CMK (cell line): ENCODE results near the gene CA6.
"Not testable (repeated sequence)": the region's sequence is repeated elsewhere in the genome, so short reads cannot be mapped to it uniquely, and the experiment has no call there.

ENCODE experiments used
- DNase-seq: peaks from one replicate; pipeline ENCODE4 v3.0.0-alpha.2; 2010; ENCODE audit warnings: low read depth

Gene CA6

DNA sequence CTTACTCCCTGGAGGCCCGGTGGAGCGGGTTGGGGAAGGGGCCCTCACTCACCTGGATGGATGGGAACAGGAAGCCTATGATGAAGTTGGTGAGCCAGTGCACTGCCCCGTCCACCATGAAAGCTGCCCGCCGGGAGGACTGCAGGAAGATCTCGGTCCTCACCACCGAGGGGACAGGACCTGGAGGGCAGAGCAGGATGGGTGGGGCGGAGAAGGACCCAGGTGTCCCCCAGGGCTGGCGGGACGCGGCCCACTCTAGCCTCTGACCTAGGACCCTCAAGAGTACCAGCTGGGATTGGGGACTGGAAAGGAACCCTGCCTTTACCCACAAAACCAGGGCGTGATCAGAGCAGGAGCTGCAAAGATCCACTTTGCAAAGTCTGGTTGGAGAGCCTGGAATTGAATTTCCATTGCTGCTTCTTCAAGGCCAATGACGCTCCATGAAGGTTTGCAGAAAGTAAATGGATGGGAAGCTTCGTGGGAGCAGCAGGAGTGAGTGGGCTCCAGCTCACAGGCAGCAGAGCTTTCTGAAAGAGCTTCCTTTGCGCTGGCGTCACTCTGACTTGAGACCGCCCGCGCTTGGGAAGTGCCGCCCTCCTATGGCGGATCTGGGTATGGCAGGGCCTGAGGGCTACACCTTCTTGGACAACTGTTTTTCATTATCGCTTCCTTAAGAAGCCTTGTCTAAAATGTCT lies 59.2 kb downstream of the CA6 start:
- DNase-seq: peak; percentile 66

DNA sequence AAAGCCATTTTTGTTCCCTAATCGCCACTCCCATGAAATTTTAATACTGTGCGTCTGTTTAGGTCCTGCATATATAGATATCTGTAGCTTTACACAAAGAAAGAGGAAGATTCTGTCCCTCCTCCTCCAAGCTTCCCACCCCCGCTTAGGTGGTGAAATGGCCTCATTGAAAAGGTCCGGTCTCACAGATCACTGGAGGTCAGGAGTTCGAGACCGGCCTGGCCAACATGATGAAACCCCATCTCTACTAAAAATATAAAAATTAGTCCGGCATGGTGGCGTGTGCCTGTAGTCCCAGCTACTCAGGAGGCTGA lies 59.7 kb downstream of the CA6 start:
- DNase-seq: no peak

DNA sequence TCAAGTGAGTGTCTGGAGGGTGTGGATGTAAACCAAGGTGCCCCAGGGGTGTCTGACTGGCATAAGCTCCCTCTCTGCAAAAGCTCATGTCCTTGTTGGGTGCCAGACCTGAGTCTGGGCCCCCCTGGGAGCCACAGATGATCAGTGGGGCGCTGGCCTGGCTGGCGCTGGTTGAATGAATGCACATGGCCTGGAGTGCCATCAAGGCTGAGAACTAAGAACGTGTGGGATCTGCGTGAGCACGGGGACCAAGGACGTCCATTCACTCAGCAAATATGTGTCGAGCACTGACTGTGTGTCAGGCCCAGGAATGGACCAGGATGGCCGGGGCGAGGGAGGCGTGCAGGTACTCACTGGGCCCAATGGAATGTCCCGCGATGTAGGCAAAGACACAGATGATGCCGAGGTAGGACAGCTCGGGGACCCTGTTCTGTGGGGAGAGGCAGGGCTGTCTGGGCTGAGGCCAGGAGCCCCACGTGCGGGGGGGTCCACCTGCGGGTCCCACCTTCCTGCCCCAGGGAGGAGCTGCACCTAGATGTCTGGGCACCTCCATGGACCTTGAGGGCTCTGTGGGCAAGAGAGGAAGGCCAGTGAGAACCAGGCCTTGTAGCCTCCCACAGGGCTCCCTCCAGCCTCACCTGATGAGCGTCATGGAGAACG lies 61.4 kb downstream of the CA6 start:
- DNase-seq: no peak

DNA sequence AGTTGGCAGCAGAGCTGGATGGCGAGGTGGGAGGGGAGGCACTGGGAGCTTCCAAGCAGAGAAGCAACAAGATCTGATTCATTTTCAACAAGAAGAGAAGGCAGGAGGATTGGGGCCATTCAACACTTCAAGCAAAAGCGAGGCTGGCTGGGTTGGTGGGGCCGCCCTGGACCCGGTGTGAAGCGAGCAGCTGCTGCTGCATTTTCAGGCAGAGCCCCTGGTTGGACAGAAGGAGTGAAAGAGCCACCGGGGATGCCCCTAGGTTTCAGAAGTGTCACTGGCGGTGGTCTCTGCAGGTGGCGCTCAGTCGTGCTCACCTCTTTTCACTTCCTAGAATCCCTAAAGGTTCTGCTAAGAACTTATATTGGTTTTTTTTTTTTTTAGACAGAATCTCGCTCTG lies 62.6 kb downstream of the CA6 start:
- DNase-seq: no peak

DNA sequence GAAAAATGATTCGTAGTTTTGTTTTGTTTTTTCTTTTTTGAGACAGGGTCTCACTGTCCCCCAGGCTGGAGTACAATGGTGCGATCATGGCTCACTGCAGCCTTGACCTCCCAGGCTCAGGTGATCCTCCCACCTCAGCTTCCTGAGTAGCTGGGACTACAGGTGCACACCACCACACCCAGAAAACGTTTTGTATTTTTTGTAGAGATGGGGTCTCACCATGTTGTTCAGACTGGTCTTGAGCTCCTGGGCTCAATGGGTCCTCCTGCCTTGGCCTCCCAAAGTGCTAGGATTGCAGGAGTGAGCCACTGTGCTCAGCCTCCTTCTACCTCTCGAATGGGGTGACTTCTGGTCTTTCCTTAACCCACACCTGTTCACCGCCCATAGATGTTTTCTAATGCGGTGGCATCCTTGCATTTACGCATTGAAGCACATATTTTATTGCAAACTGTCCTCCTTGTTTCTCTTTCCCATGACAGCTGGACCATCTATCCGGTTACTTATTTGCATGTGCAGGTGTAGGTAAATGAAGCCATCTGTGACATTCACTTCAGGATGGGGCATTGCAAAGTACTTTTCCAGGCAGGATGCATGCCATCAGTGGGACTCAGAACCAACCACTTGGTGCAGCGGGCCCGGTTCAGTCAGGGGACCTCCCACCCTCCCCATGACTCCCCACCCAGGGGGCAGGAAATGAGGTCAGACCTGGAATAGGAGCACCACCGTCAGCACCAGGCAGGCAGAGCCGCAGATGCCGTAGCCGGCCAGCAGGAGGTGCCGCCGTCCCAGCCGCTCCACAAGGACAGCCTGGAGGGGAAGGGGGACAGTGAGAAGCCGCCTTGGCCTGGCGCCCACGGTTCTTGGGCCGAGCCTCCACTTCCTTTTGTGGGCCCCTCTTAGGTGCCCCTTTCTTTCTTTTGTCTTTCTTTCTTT lies 64.0 kb downstream of the CA6 start:
- no peak for DNase-seq

DNA sequence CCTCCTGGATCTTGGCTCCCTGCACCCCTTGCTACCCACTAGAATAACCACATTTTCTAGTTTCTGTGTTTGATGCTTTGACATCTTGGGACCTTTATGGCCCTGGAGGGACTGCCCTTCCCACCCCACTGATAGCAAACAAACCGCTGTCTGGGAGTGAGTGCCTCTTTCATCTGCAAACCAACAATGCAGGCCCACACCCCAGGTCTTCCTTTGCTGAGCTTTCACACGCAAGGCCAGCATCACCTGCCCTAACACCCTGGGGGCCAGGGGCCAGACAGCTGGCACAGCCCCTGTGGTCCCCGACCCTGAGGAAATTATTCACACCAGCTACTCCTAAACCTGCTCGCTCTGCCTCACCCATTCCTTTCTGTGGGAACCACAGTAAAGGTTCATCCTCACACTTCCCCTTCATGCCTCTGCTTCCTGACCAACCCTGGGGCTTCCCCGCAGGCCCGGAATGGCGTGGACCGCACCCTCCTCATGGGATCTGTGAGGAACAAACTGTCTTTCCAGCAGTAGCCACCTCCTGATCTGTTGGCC lies 65.2 kb downstream of the CA6 start:
- DNase-seq: no peak

DNA sequence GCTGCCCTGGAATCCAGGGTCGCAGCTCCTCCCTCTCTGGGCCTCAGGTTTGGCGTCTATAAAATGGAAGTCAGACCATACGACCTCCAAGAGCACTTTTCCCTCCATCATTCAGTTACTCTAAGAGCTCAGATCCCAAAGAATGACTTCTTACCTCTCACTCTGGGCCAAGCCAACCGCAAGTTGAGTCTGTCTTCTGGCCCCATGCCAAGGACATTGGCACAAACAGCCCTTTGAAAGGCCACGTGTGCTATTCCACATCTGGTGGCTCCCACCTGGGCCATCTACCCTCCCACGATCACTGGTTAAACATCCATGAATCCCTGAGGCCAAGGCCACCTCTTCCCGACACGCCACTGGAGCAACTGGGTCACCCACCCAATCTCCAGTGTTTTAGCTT lies 68.2 kb downstream of the CA6 start:
- DNase-seq: no peak

DNA sequence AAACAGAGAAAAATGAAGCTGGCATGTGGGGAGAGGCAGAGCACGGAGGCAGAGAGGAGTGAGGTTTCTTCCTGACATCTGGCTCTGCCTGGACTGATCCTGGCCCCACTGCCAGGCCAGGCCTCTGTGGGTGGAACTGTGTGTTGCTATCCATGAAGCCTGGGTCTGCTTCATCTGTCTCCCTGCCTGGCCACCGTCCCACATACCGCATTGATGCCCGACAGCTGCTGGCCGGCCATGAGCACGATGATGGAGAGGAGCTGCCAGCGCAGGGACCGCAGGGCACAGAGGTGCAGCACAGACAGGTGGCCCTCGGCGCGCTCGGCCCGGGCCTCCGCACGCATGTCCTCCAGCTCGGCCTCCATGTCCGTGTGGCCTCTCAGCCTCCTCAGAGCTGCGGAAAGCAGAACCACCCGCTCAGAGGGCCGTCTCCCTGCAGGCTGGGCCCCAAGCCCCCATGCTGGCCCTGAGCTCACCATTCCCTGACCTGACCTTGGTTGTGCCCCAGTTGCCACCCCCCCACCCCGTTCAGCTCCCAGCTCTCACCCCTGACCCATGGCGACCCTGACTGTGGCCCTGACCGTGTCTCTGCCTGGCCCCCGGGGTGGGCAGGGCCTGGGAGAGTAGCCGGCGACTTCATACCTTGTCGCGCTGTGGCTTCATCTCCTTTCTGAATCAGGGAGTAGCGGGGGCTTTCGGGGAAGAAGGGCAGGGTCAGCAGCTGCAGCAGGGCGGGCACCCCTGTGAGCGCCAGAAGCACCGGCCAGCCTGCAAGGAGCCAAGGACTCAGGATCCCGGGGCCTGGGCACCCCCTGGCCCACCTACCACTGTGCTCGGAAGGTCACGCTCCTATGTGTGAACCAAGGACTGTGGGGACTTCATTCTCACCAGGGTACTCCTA lies 69.1 kb downstream of the CA6 start:
- DNase-seq: no peak

DNA sequence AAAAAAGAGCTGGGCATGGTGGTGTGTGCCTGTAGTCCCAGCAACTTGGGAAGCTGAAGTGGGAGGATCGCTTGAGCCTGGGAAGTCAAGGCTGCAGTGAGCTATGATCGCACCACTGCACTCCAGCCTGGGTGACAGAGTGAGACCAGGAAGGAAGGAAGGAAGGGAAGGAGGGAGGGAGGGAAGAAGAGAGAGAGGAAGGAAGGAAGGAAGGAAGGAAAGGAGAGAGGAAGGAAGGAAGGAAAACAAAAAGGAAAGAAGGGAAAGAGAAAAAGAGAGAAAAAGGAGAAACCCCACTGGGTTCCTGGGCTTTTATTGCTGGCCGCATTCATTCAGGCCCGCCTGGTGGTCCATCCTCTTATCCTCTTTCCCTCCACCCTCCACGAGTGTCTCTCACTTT lies 70.8 kb downstream of the CA6 start:
- no peak for DNase-seq

DNA sequence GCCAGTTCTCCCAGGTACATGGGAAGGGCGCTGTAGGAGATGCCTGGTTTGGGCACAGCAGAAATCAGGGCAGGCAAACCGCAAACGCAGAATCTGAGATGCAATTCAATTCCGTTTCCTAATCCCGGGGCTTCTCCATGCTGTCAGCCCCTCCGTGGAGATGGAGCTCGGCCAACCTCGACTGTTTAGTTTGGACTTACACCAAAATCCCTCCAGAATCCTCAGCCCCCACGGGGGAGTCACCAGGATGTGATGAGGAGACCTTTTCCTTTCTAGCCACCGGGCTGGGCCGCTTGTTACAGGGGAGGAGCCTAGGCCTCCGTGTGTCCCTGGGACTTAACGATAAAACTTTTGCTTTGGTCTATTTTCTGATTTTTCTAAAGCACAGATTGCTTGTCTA lies 72.7 kb downstream of the CA6 start:
- DNase-seq: no peak

DNA sequence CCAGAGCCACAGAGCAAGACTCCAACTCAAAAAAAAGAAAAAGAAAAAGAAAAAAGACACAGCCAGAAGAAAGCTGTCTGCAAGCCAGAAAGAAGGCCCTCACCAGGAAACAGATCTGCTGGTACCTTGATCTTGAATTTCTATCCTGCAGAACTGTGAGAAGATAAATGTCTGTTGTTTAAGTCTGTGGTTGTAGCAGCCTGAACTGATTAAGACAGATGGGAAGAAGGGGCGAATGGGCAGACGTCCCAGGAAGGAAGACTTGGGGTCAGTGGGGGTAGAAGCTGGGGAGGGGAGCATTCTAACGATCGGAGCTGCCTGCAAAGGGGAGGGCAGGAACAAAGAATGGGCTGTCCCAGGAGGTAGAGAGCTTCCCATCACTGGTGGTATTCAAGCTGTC lies 74.2 kb downstream of the CA6 start:
- no peak for DNase-seq

DNA sequence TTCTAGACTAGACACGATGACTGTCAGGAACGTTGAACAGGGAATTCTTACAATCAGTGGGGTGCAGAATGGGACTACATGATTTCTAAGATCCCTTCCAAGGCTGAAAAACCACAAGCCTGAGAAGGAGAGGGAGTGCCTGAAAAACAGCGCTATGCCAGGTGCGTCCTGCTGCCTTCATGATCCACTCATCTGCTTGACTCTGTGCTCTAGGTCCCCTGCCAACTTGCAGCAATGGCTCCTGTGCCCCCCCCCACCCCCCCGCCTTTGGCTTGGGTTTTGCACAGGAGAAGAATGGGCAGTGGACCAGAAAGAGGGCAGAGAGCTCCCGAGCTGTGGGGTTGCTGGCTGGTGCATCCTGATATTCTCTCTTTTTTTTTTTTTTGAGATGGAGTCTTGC lies 74.6 kb downstream of the CA6 start:
- no peak for DNase-seq

DNA sequence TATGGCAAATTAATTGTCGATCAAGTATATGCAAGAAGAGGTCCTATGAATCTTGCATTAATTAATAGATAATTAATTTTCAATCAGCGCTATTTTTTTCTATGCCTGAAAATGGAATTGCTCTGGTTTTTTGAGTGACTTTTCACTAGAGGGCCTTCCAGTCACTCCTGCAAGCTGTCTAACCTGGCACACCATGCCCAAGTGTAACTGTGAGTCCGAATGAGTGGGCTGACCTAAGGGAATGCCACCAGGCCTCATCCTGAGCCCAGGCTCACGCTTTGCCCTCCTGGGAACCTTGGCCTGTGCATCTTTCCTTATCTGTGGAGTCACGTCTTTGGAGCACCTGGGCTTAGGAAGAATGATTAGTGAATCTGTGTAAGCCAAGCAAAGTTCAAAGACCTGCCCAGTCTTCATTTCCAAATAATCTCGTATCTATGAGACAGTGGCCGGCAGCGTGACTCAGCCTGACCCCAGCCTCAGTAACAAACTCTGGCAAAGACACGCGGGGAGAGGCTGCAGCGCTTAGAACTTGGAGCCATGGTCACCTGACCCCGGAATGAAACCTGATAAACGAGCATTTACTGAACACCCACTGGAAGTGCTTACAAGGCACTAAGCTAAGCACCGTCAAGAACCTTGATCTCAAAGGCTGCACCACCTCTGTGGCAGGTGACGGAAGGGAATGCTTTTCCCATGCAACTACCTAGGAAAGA lies 76.5 kb downstream of the CA6 start:
- DNase-seq: not testable (repeated sequence)

DNA sequence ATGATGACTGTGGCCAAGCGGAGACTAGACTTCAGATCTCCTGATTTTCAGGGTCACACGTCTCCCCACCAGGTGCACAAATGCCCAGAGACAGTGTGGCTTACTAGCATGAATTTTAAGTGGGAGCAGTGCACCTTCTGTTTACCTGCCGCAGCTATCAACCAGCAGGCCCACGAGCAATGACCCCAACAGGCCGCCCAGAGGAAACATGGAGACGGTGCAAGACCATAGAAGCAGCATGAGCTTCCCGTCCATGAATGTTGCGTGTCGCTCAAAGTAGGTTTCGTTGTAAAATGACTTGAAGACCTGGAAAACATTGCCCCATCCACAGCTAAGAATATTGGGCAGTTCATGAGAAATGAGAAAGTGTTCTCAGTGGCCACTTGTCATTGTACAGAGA lies 77.1 kb downstream of the CA6 start:
- DNase-seq: no peak
